Left lung (tissue), 10 donors: ENCODE measurements around the gene TSC22D3. TPM values are rescaled to one million over a fixed set of nuclear protein-coding genes. Genes with fewer than 3 reads are reported as not detected.

Experiments used
- ATAC-seq: fragments of 200-7000 bp; cut with Tn5 transposase; one replicate; pipeline ENCODE4 v1.9.1; 2020; ENCODE audit warnings: moderate library complexity
- DNase-seq, 4 donors: peaks; one replicate each; pipeline ENCODE4 v3.0.0-alpha.2; 2013 to 2020
- H3K27ac ChIP-seq, 2 donors: fragments of 200-600 bp; sonication (generic) in 1 of 2; one replicate each; pipeline versions ENCODE4 v1.5.0 to v1.8.0; 2020 to 2021
- H3K27me3 ChIP-seq, 2 donors: fragments of 200-600 bp; sonication (generic) in 1 of 2; one replicate each; pipeline versions ENCODE4 v1.5.0 to v1.8.0; 2020 to 2021
- H3K36me3 ChIP-seq, 2 donors: fragments of 200-600 bp; sonication (generic) in 1 of 2; one replicate each; pipeline versions ENCODE4 v1.5.0 to v1.8.0; 2020 to 2021
- H3K4me1 ChIP-seq, 2 donors: fragments of 200-600 bp; one replicate each; pipeline ENCODE4 v1.8.0; 2021
- H3K4me3 ChIP-seq, 2 donors: fragments of 200-600 bp; sonication (generic) in 1 of 2; one replicate each; pipeline versions ENCODE4 v1.5.0 to v1.8.0; 2020 to 2021; ENCODE audit warnings: mild to moderate bottlenecking in 1 of 2
- H3K9me3 ChIP-seq, 2 donors: fragments of 200-600 bp; sonication (generic) in 1 of 2; one replicate each; pipeline versions ENCODE4 v1.5.0 to v1.8.0; 2020 to 2021
- intact Hi-C, 2 donors: fragments of 100-400 bp; cut with DNase I; formaldehyde crosslinking; loops; one replicate each; pipeline versions ENCODE4 v1.11.2 to v1.14.2; 2022
- polyA plus RNA-seq, 6 donors: library from polyadenylated mRNA; unstranded; fragments of 120-200 nt; gene quantifications; one replicate each; pipeline ENCODE4 v1.2.1, GENCODE V29; 2013; ENCODE audit not compliant: insufficient read length in 6 of 6
- total RNA-seq, 2 donors: library from RNA; stranded (reverse); fragmentation: NEBNext Ultra II Directional; extraction: Animal tissue kit (Norgen Biotek cat#: 25700); gene quantifications; one replicate each; pipeline ENCODE4 v1.2.1, GENCODE V29; 2021
- TF ChIP-seq, protein P1 (sequence below), 2 donors: fragments of 200-600 bp; sonication (generic) in 1 of 2; IDR thresholded peaks; one replicate each; pipeline versions ENCODE4 v1.5.0 to v1.8.0; 2021; ENCODE audit warnings: antibody characterized with exemption in 2 of 2
- donor health status: DM: no; HTN: yes; CAD: no.
- donor health status: DM: no; HTN: no; CAD: no.

Gene TSC22D3
- total and polyA plus RNA-seq, 8 donors, result 119 to 156 (median 126) TPM

GRCh38 chrX:107764845-107765608, 10.6 kb downstream of the TSC22D3 start:
- Histone ChIP-seq H3K27me3 (no peaks in the 10 kb centered on the region), H3K9me3 (no peaks in the 10 kb centered on the region), H3K36me3 (no peaks in the 10 kb centered on the region), H3K4me1 (no peaks in the 10 kb centered on the region), H3K4me3 (no peak overlapping the region), H3K27ac (no peak overlapping the region)
- TF ChIP-seq, protein P1, sequence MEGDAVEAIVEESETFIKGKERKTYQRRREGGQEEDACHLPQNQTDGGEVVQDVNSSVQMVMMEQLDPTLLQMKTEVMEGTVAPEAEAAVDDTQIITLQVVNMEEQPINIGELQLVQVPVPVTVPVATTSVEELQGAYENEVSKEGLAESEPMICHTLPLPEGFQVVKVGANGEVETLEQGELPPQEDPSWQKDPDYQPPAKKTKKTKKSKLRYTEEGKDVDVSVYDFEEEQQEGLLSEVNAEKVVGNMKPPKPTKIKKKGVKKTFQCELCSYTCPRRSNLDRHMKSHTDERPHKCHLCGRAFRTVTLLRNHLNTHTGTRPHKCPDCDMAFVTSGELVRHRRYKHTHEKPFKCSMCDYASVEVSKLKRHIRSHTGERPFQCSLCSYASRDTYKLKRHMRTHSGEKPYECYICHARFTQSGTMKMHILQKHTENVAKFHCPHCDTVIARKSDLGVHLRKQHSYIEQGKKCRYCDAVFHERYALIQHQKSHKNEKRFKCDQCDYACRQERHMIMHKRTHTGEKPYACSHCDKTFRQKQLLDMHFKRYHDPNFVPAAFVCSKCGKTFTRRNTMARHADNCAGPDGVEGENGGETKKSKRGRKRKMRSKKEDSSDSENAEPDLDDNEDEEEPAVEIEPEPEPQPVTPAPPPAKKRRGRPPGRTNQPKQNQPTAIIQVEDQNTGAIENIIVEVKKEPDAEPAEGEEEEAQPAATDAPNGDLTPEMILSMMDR (IDR thresholded peaks at IDR 0.05), result no peak
- DNase-seq (no peak), ATAC-seq (no peak)
- intact Hi-C loops, result no loop called here

- no peak overlapping the region for H3K27ac ChIP-seq
- no peaks in the 10 kb centered on the region for H3K4me1 ChIP-seq
- H3K36me3 ChIP-seq, result no peaks in the 10 kb centered on the region
- DNase-seq, result no peak
- ATAC-seq, result no peak
- TF ChIP-seq, protein P1 (IDR thresholded peaks at IDR 0.05), result no peak
- intact Hi-C loops, result no loop called here
- no peaks in the 10 kb centered on the region for H3K9me3 ChIP-seq
- no peak overlapping the region for H3K4me3 ChIP-seq
- no peaks in the 10 kb centered on the region for H3K27me3 ChIP-seq
Measured at GRCh38 chrX:107763647-107764046, 11.9 kb downstream of the TSC22D3 start.

- Histone ChIP-seq H3K4me1 (no peaks in the 10 kb centered on the region), H3K27me3 (no peaks in the 10 kb centered on the region), H3K36me3 (no peaks in the 10 kb centered on the region), H3K9me3 (no peaks in the 10 kb centered on the region), H3K4me3 (no peak overlapping the region), H3K27ac (no peak overlapping the region)
- no peak for DNase-seq
- TF ChIP-seq, protein P1 (IDR thresholded peaks at IDR 0.05), result no peak
- intact Hi-C loops, result no loop called here
- no peak for ATAC-seq
Measured at GRCh38 chrX:107760304-107761077, 15.1 kb downstream of the TSC22D3 start.

DNA sequence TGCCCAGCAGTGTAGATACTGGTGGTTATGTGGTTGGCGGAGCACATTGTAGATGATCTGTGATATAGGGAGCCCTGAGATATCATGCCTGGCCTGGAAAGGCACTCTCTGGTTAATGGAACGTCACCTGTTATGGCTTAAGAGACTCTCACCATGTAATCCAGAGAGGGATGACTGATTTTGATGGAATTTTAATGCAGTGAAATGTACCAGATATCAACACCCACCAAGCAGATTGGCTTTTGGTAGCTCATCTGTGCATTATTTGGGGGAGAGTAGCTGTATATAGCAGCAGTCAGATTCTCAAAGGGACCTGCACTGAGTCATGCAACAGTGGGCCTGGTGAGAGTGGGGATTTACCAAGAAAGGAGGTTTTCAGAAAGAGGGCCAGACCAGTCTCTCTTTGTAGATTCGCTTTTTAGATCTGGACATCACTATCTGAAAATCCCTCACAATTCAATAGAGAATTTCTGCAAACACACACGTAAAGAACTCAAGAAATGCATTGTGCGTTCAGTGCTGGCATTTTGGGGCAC, 17.3 kb downstream of the TSC22D3 start:
- Histone ChIP-seq H3K36me3 (no peaks in the 10 kb centered on the region), H3K27ac (no peak overlapping the region), H3K4me1 (no peaks in the 10 kb centered on the region), H3K9me3 (no peaks in the 10 kb centered on the region), H3K27me3 (no peaks in the 10 kb centered on the region), H3K4me3 (no peak overlapping the region)
- DNase-seq (no peak), ATAC-seq (no peak)
- TF ChIP-seq, protein P1 (IDR thresholded peaks at IDR 0.05), result no peak
- intact Hi-C loops, result no loop called here

GRCh38 chrX:107755721-107756120, 19.9 kb downstream of the TSC22D3 start:
- intact Hi-C loops, result no loop called here
- Histone ChIP-seq H3K27me3 (no peaks in the 10 kb centered on the region), H3K27ac (no peak overlapping the region), H3K36me3 (no peaks in the 10 kb centered on the region), H3K4me1 (peaks cover 0 to 4% of the 10 kb centered on the region in 2 donors), H3K4me3 (no peak overlapping the region), H3K9me3 (no peaks in the 10 kb centered on the region)
- TF ChIP-seq, protein P1 (IDR thresholded peaks at IDR 0.05), result no peak
- no peak for DNase-seq
- ATAC-seq, result no peak
